ENCODE data around the gene DPYSL3.
"Not testable (repeated sequence)": the region's sequence is repeated elsewhere in the genome, so short reads cannot be mapped to it uniquely, and the experiment has no call there.

Gene DPYSL3

GRCh38 chr5:147373328-147373727 is 136.5 kb downstream of the DPYSL3 start:
- in situ Hi-C loops (cut with HindIII; ENCODE audit: low sequenced_read_pairs), result no loop called here
- H3K4me3 ChIP-seq (ENCODE audit: low read depth, low read length), result no peak overlapping the region
- DNase-seq (ENCODE audit: low read depth), result no peak
- TF ChIP-seq, protein P1, sequence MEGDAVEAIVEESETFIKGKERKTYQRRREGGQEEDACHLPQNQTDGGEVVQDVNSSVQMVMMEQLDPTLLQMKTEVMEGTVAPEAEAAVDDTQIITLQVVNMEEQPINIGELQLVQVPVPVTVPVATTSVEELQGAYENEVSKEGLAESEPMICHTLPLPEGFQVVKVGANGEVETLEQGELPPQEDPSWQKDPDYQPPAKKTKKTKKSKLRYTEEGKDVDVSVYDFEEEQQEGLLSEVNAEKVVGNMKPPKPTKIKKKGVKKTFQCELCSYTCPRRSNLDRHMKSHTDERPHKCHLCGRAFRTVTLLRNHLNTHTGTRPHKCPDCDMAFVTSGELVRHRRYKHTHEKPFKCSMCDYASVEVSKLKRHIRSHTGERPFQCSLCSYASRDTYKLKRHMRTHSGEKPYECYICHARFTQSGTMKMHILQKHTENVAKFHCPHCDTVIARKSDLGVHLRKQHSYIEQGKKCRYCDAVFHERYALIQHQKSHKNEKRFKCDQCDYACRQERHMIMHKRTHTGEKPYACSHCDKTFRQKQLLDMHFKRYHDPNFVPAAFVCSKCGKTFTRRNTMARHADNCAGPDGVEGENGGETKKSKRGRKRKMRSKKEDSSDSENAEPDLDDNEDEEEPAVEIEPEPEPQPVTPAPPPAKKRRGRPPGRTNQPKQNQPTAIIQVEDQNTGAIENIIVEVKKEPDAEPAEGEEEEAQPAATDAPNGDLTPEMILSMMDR (IDR thresholded peaks at IDR 0.05; ENCODE audit: low read depth, low read length, missing control alignments), result no peak

GRCh38 chr5:147372191-147372590 is 137.7 kb downstream of the DPYSL3 start:
- TF ChIP-seq, protein P1 (IDR thresholded peaks at IDR 0.05; ENCODE audit: low read depth, low read length, missing control alignments), result no peak
- in situ Hi-C loops (cut with HindIII; ENCODE audit: low sequenced_read_pairs), result no loop called here
- no peak overlapping the region for H3K4me3 ChIP-seq (ENCODE audit: low read depth, low read length)
- DNase-seq (ENCODE audit: low read depth), result no peak

GRCh38 chr5:147371290-147371689 is 138.6 kb downstream of the DPYSL3 start:
- TF ChIP-seq, protein P1 (IDR thresholded peaks at IDR 0.05; ENCODE audit: low read depth, low read length, missing control alignments), result no peak
- no peak overlapping the region for H3K4me3 ChIP-seq (ENCODE audit: low read depth, low read length)
- in situ Hi-C loops (cut with HindIII; ENCODE audit: low sequenced_read_pairs), result no loop called here
- no peak for DNase-seq (ENCODE audit: low read depth)

DNA sequence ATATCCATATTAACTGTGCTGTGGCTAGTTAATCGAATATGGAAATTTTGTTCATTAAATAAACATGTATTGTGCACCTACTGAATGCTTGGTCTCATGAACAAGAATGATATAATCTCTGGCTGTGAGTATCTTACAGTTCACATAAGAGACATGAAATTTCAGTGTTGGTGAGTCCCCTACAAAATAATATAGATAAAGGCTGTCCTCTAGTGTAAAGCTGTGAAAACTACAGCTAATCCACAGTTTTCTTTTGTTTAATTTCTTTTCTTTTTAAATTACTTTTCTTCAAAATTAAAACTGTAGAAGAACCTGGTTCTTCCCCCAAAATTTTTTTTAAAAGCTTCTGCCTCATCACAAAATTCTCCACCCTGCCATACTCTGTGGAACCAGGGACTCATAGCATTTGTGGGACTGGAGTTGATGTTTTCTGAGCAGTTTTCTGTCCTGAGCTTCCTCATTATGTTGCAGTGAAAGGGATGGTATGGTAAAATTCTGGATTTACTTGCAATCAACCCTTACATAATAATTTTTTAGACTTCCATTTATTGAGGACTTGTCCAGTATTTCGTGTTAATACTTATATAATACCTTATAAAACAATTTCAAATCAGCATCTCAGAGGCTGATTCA is 140.0 kb downstream of the DPYSL3 start:
- TF ChIP-seq, protein P1 (IDR thresholded peaks at IDR 0.05; ENCODE audit: low read depth, low read length, missing control alignments), result peak; percentile 54
- in situ Hi-C loops (cut with HindIII; ENCODE audit: low sequenced_read_pairs), result no loop called here
- no peak overlapping the region for H3K4me3 ChIP-seq (ENCODE audit: low read depth, low read length)
- no peak for DNase-seq (ENCODE audit: low read depth)

- DNase-seq (ENCODE audit: low read depth); in situ Hi-C loops (cut with HindIII; ENCODE audit: low sequenced_read_pairs); H3K4me3 ChIP-seq (ENCODE audit: low read depth, low read length): not testable (repeated sequence)
Observed at GRCh38 chr5:147367381-147367780, 142.5 kb downstream of the DPYSL3 start.

- TF ChIP-seq, protein P1 (IDR thresholded peaks at IDR 0.05; ENCODE audit: low read depth, low read length, missing control alignments), result no peak
- DNase-seq (ENCODE audit: low read depth), result no peak
- in situ Hi-C loops (cut with HindIII; ENCODE audit: low sequenced_read_pairs), result no loop called here
- no peak overlapping the region for H3K4me3 ChIP-seq (ENCODE audit: low read depth, low read length)
Observed at GRCh38 chr5:147361441-147362175, 148.3 kb downstream of the DPYSL3 start.

DNA sequence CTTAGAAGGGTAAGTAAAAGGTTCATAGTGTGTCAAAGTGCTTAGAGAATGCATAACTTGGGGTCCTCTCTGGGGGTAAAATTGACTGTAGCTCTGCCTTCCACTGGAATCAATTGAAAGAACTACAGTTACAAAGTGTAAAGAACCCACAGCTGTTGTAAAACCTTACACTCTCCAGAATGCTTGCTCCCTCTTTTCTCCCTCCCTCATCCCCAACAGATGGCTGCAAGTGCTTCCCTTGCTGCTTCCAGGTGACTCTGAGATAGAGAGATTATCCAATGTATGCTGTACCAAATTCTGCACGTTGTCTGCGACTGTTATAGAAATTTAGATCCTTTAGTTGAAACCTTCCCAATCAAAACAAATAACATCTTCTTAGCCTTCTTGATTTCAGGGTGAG is 149.1 kb downstream of the DPYSL3 start:
- in situ Hi-C loops (cut with HindIII; ENCODE audit: low sequenced_read_pairs), result no loop called here
- TF ChIP-seq, protein P1 (IDR thresholded peaks at IDR 0.05; ENCODE audit: low read depth, low read length, missing control alignments), result no peak
- no peak for DNase-seq (ENCODE audit: low read depth)
- H3K4me3 ChIP-seq (ENCODE audit: low read depth, low read length), result no peak overlapping the region
